GM18909 (cell line): ENCODE results near the gene APRT.
"Not testable (repeated sequence)": the region's sequence is repeated elsewhere in the genome, so short reads cannot be mapped to it uniquely, and the experiment has no call there.

ENCODE experiments used
- ATAC-seq: cut with Tn5 transposase; IDR thresholded peaks from one replicate; pipeline ENCODE4 v1.9.1; 2021; ENCODE audit warnings: mild to moderate bottlenecking; ENCODE audit not compliant: unreplicated experiment, poor library complexity

Gene APRT

GRCh38 chr16:88824256-88825077 is 12.7 kb upstream of the APRT start:
- ATAC-seq, result no peak

GRCh38 chr16:88823646-88824045 is 11.9 kb upstream of the APRT start:
- ATAC-seq, result not testable (repeated sequence)

GRCh38 chr16:88822281-88823040 is 10.7 kb upstream of the APRT start:
- ATAC-seq, result no peak

- ATAC-seq, result no peak
These were observed 9.6 kb upstream of the APRT start for GRCh38 chr16:88821168-88821850.

GRCh38 chr16:88820385-88821025 is 8.8 kb upstream of the APRT start:
- ATAC-seq, result no peak

- ATAC-seq, result no peak
These were observed 7.4 kb upstream of the APRT start for GRCh38 chr16:88819126-88819525.

GRCh38 chr16:88818575-88818874 is 6.8 kb upstream of the APRT start:
- no peak for ATAC-seq

GRCh38 chr16:88817785-88818574 is 6.3 kb upstream of the APRT start:
- ATAC-seq, result no peak

- no peak for ATAC-seq
These were observed 5.2 kb upstream of the APRT start for GRCh38 chr16:88816736-88817535.

GRCh38 chr16:88815901-88816589 is 4.3 kb upstream of the APRT start:
- ATAC-seq, result no peak

GRCh38 chr16:88815227-88815626 is 3.5 kb upstream of the APRT start:
- ATAC-seq, result no peak

- ATAC-seq, result no peak
These were observed 2.4 kb upstream of the APRT start for GRCh38 chr16:88814144-88814502.

GRCh38 chr16:88813269-88814143 is 1.8 kb upstream of the APRT start:
- ATAC-seq, result no peak

GRCh38 chr16:88812513-88813268 is 963 bp upstream of the APRT start:
- ATAC-seq, result no peak

- peak; percentile 46 for ATAC-seq
These were observed 588 bp downstream of the APRT start for GRCh38 chr16:88810912-88811768.
